Trophoblast cell (in vitro differentiated cells and primary cell): ENCODE measurements around the gene CCDC107.

Experiments used
- DNase-seq, 2 donors: peaks; one replicate each; pipeline ENCODE4 v3.0.0-alpha.2; 2016
- H2AFZ ChIP-seq: 2 replicates; pipeline ENCODE4 v1.6.1; 2013; ENCODE audit warnings: low read length, moderate library complexity, mild to moderate bottlenecking; ENCODE audit not compliant: insufficient read depth, poor library complexity
- H2AK5ac ChIP-seq: 2 replicates; pipeline ENCODE4 v1.6.1; 2013; ENCODE audit warnings: mild to moderate bottlenecking, low read length
- H2BK120ac ChIP-seq: 2 replicates; pipeline ENCODE4 v1.6.1; 2013; ENCODE audit warnings: low read length, mild to moderate bottlenecking, moderate library complexity; ENCODE audit not compliant: insufficient read depth, poor library complexity
- H2BK12ac ChIP-seq: 2 replicates; pipeline ENCODE4 v1.6.1; 2013; ENCODE audit warnings: mild to moderate bottlenecking, low read length, moderate library complexity
- H2BK5ac ChIP-seq: 2 replicates; pipeline ENCODE4 v1.6.1; 2013; ENCODE audit warnings: low read length, low read depth, moderate library complexity, mild to moderate bottlenecking; ENCODE audit not compliant: poor library complexity
- H3K14ac ChIP-seq: 2 replicates; pipeline ENCODE4 v1.6.1; 2013; ENCODE audit warnings: mild to moderate bottlenecking, low read length
- H3K18ac ChIP-seq: 2 replicates; pipeline ENCODE4 v1.6.1; 2013; ENCODE audit warnings: mild to moderate bottlenecking, low read length
- H3K23ac ChIP-seq: 2 replicates; pipeline ENCODE4 v1.6.1; 2013; ENCODE audit warnings: low read length
- H3K27ac ChIP-seq: 2 replicates; pipeline ENCODE4 v1.5.1; 2013; ENCODE audit warnings: low read depth, mild to moderate bottlenecking, inconsistent platforms, low read length, moderate library complexity
- H3K27me3 ChIP-seq: 2 replicates; pipeline ENCODE4 v1.6.1; 2013; ENCODE audit warnings: inconsistent platforms, mild to moderate bottlenecking, low read length, moderate library complexity; ENCODE audit not compliant: insufficient read depth
- H3K36me3 ChIP-seq, 2 experiments: 1 replicate in 1 of 2; 2 replicates in 1 of 2; pipeline ENCODE4 v1.6.1; 2013; ENCODE audit warnings: low read length in 2 of 2, mild to moderate bottlenecking in 2 of 2, moderate library complexity in 1 of 2; ENCODE audit not compliant: insufficient read depth in 2 of 2, control insufficient read depth in 1 of 2
- H3K4ac ChIP-seq: 2 replicates; pipeline ENCODE4 v1.6.1; 2013; ENCODE audit warnings: low read depth, mild to moderate bottlenecking, low read length, moderate library complexity
- H3K4me1 ChIP-seq, 2 experiments: 1 replicate in 1 of 2; 2 replicates in 1 of 2; pipeline ENCODE4 v1.6.1; 2013; ENCODE audit warnings: low read length in 2 of 2, mild to moderate bottlenecking in 2 of 2, moderate library complexity in 1 of 2; ENCODE audit not compliant: insufficient read depth in 2 of 2, control insufficient read depth in 1 of 2
- H3K4me2 ChIP-seq: 2 replicates; pipeline ENCODE4 v1.6.1; 2013; ENCODE audit warnings: inconsistent platforms, mild to moderate bottlenecking, low read length, moderate library complexity
- H3K4me3 ChIP-seq: 2 replicates; pipeline ENCODE4 v1.5.1; 2013; ENCODE audit warnings: mild to moderate bottlenecking, low read depth, low read length, inconsistent platforms
- H3K79me1 ChIP-seq: one replicate; pipeline ENCODE4 v1.6.1; 2013; ENCODE audit warnings: low read length
- H3K79me2 ChIP-seq: 2 replicates; pipeline ENCODE4 v1.6.1; 2013; ENCODE audit warnings: low read length, mild to moderate bottlenecking; ENCODE audit not compliant: control insufficient read depth, insufficient read depth, poor library complexity
- H3K9ac ChIP-seq: 2 replicates; pipeline ENCODE4 v1.6.1; 2013; ENCODE audit warnings: mild to moderate bottlenecking, low read length
- H3K9me3 ChIP-seq: 2 replicates; pipeline ENCODE4 v1.6.1; 2013; ENCODE audit warnings: low read depth, mild to moderate bottlenecking, control low read depth, inconsistent platforms, low read length; ENCODE audit not compliant: insufficient read depth
- H4K12ac ChIP-seq: 2 replicates; pipeline ENCODE4 v1.6.1; 2013; ENCODE audit warnings: low read depth, mild to moderate bottlenecking, low read length, moderate library complexity
- H4K8ac ChIP-seq: 2 replicates; pipeline ENCODE4 v1.6.1; 2013; ENCODE audit warnings: low read depth, mild to moderate bottlenecking, low read length, moderate library complexity
- H4K91ac ChIP-seq: one replicate; pipeline ENCODE4 v1.6.1; 2013; ENCODE audit warnings: low read depth, mild to moderate bottlenecking, low read length, moderate library complexity
- WGBS: extraction: QIAGEN DNeasy Blood & Tissue Kit; methylation state at CpG from one replicate; pipeline ENCODE4 v1.1.7; 2013; ENCODE audit warnings: missing lambda C conversion rate; ENCODE audit not compliant: insufficient read length, insufficient coverage; ENCODE audit errors: extremely low coverage; 5-methylcytosine and 5-hydroxymethylcytosine counted together

Gene CCDC107

DNA sequence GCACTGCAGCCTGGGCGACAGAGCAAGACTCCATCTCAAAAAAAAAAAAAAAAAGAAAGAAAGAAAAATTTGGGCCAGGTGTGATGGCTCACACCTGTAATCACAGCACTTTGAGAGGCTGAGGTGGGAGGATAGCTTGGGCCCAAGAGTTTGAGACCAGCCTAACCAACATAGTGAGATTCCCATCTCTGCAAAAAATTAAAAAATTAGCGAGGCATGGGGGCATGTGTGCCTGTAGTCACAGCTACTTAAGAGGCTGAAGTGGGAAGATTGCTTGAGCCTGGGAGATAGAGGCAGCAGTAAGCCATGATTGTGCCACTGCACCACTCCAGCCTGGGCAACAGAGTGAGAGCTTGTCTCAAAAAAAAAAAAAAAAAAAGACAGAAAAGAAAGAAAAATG is 4.5 kb upstream of the CCDC107 start:
- H3K27ac ChIP-seq, result no peak overlapping the region
- H3K18ac ChIP-seq, result no peak overlapping the region
- no peak overlapping the region for H4K8ac ChIP-seq
- no peak overlapping the region for H3K9ac ChIP-seq
- H3K27me3 ChIP-seq, result no peaks in the 10 kb centered on the region
- H3K79me1 ChIP-seq, result peaks cover 10% of the 10 kb centered on the region
- H2AK5ac ChIP-seq, result no peak overlapping the region
- peaks cover 10 to 11% of the 10 kb centered on the region in 2 experiments for H3K4me1 ChIP-seq
- no peak overlapping the region for H2BK12ac ChIP-seq
- no peak overlapping the region for H4K12ac ChIP-seq
- H3K4me2 ChIP-seq, result no peak overlapping the region
- DNase-seq, result peak; percentile 74 to 88
- no peak overlapping the region for H3K23ac ChIP-seq
- H3K36me3 ChIP-seq, result no peaks in the 10 kb centered on the region
- no peak overlapping the region for H2BK120ac ChIP-seq
- H3K14ac ChIP-seq, result no peak overlapping the region
- no peak overlapping the region for H4K91ac ChIP-seq
- no peak overlapping the region for H3K4ac ChIP-seq
- peaks cover 4% of the 10 kb centered on the region for H3K79me2 ChIP-seq
- no peak overlapping the region for H2AFZ ChIP-seq
- no peak overlapping the region for H3K4me3 ChIP-seq
- H2BK5ac ChIP-seq, result no peak overlapping the region
- H3K9me3 ChIP-seq, result no peaks in the 10 kb centered on the region
- WGBS, result no CpG with 5 or more reads among the region's 2 CpGs

DNA sequence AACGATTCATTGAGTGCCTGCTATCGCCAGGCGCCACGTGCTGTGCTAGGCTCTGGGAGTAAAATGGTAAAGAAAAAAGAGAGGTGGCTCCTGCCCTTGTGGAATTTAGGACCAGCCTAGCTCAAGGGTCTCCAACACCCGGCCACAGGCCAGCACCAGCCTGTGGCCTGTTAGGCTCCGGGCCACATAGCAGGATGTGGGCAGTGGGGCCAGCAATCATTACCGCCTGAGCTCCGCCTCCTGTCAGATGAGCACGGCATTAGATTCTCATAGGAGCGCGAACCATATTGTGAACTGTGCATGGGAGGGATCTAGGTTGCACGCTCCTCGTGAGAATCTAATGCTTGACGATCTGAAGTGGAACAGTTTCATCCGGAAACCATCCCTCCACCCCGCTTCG is 1.7 kb upstream of the CCDC107 start:
- Histone ChIP-seq H3K4me1 (peaks cover 4 to 6% of the 10 kb centered on the region in 2 experiments), H2BK12ac (no peak overlapping the region)
- WGBS, result no CpG with 5 or more reads among the region's 17 CpGs

DNA sequence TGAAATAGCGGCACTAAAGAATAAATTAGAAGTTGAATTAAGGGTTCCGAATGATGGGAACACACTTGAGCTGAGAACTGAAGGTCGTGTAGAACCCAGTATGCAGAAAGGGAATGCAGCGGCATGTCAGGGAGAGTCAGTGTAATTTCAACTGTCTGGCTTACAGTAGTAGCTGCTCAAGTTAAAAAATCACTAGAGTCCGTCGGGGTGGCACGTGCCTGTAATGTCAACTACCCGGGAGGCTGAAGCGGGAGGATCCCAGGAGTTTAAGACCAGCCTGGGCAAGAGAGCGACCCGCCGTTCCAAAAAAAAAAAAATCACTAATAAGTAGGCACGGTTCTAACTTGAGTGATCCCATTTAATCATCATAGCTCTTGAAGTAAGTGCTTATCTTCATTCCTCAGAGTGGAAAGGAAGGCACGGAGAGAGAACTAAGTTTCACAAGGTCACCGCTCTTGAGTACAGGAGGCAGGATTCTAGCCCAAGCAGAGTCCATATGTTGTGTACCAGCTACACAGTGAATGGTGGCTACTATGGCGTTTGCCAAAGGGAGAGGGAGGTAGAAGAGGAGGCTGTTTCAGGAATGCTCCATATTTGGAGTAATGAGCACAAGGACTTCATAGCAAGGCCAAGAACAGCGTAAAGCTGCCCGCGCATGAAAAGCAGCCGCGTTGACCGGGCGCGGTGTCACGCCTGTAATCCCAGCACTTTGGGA is 1.1 kb upstream of the CCDC107 start:
- Histone ChIP-seq H3K9me3 (no peaks in the 10 kb centered on the region), H4K91ac (peak overlapping the region; percentile 34), H2AK5ac (no peak overlapping the region), H3K18ac (no peak overlapping the region), H3K4me1 (peaks cover 4 to 7% of the 10 kb centered on the region in 2 experiments), H3K4me2 (peak overlapping the region; percentile 81), H3K23ac (no peak overlapping the region), H3K27ac (peak overlapping the region; percentile 2), H2BK5ac (no peak overlapping the region), H3K79me2 (peaks cover 4% of the 10 kb centered on the region), H3K4me3 (peak overlapping the region; percentile 48), H3K9ac (no peak overlapping the region), H4K12ac (no peak overlapping the region), H2AFZ (peak overlapping the region; percentile 23), H3K36me3 (peaks cover 8 to 12% of the 10 kb centered on the region in 2 experiments), H2BK12ac (no peak overlapping the region), H3K4ac (no peak overlapping the region), H3K79me1 (peaks cover 10% of the 10 kb centered on the region), H3K27me3 (no peaks in the 10 kb centered on the region), H2BK120ac (no peak overlapping the region), H4K8ac (peak overlapping the region; percentile 47), H3K14ac (no peak overlapping the region)
- 100% methylated on average over 1 of the region's 25 CpGs for WGBS
- DNase-seq, result peak in 1 of 2 donors; percentile 71

More for the DNA sequence above, 1.7 kb upstream of the CCDC107 start:
- no peak overlapping the region for H4K12ac ChIP-seq
- H3K14ac ChIP-seq, result no peak overlapping the region
- DNase-seq, result peak; percentile 15 to 53
- no peaks in the 10 kb centered on the region for H3K27me3 ChIP-seq
- H4K91ac ChIP-seq, result no peak overlapping the region
- H3K79me2 ChIP-seq, result peaks cover 4% of the 10 kb centered on the region
- no peak overlapping the region for H2BK5ac ChIP-seq
- peaks cover 10% of the 10 kb centered on the region for H3K79me1 ChIP-seq
- no peak overlapping the region for H3K27ac ChIP-seq
- no peak overlapping the region for H2BK120ac ChIP-seq
- H2AK5ac ChIP-seq, result no peak overlapping the region
- H3K9ac ChIP-seq, result no peak overlapping the region
- no peak overlapping the region for H4K8ac ChIP-seq
- no peak overlapping the region for H3K4me3 ChIP-seq
- H3K9me3 ChIP-seq, result no peaks in the 10 kb centered on the region
- no peak overlapping the region for H3K23ac ChIP-seq
- H3K4ac ChIP-seq, result no peak overlapping the region
- no peak overlapping the region for H3K18ac ChIP-seq
- peaks cover 8 to 9% of the 10 kb centered on the region in 2 experiments for H3K36me3 ChIP-seq
- no peak overlapping the region for H3K4me2 ChIP-seq
- no peak overlapping the region for H2AFZ ChIP-seq

DNA sequence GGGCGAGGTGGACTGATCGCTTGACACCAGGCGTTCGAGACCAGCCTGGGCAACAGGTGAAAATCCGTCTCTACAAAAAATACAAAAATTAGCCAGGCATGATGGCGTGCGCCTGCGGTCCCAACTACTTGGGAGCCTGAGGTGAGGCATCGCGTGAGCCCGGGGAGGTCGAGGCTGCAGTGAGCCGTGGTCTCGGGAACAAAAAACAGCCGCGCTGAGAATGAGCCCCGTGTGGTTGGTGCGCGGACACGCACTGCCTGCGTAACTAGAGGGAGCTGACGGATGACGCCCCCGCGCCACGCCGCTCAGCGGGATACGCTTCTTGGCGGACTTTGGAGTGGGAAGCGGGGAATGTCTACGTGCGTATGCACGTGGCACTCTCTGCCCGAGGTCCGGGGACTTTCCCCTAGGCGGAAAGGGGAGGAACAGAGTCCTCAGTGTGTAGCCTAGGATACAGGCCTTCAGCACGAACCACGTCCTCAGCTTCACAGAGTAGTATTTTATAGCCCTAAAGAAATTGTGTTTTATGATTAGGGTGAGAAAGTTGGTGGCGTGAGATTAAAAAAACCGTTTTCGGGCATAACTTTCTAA is 451 bp upstream of the CCDC107 start, which contains the start of gene RMRP:
Gene RMRP (minus strand): TSS at position 474 of the 591 bp plus-strand sequence.
- peak; percentile 99 to 100 for DNase-seq
- Histone ChIP-seq H3K9ac (peak within 1 kb of the TSS; percentile 83), H3K9me3 (no peaks in the 10 kb centered on the region), H3K79me2 (peaks cover 4% of the 10 kb centered on the region), H3K4me3 (peak within 1 kb of the TSS; percentile 85), H3K14ac (peak within 1 kb of the TSS; percentile 97), H4K8ac (peak within 1 kb of the TSS; percentile 98), H3K36me3 (peaks cover 13 to 16% of the 10 kb centered on the region in 2 experiments), H2BK5ac (peak within 1 kb of the TSS; percentile 94), H3K27ac (peak within 1 kb of the TSS; percentile 86), H4K91ac (peak within 1 kb of the TSS; percentile 97), H4K12ac (peak within 1 kb of the TSS; percentile 96), H2AK5ac (peak within 1 kb of the TSS; percentile 67), H3K79me1 (peaks cover 10% of the 10 kb centered on the region), H3K4me1 (peaks cover 2 to 11% of the 10 kb centered on the region in 2 experiments), H2BK120ac (peak within 1 kb of the TSS; percentile 89), H3K4ac (peak within 1 kb of the TSS; percentile 85), H3K4me2 (peak within 1 kb of the TSS; percentile 95), H3K18ac (peak within 1 kb of the TSS; percentile 91), H3K23ac (no peak within 1 kb of the TSS), H2AFZ (peak within 1 kb of the TSS; percentile 92), H3K27me3 (no peaks in the 10 kb centered on the region), H2BK12ac (no peak within 1 kb of the TSS)
- WGBS, result no CpG with 5 or more reads among the region's 42 CpGs
